Measurements from ENCODE around the gene MMP2. TPM values are rescaled to one million over a fixed set of nuclear protein-coding genes. Genes with fewer than 3 reads are reported as not detected.

MMP2 gene
- total and polyA plus RNA-seq, 4 experiments from 2014 or later = 0.55 to 0.84 TPM; not detected in 2

GRCh38 chr16:55462241-55462640 is 16.8 kb upstream of the MMP2 start:
- Mint-ChIP-seq H3K4me3 (no peak overlapping the region), H3K9me3 (no peaks in the 10 kb centered on the region), H3K36me3 (no peaks in the 10 kb centered on the region), H3K4me1 (peaks cover 0 to 5% (median 1%) of the 10 kb centered on the region in 4 donors), H3K27me3 (peaks cover 0 to 8% of the 10 kb centered on the region in 2 donors), H3K27ac (no peak overlapping the region)
- intact Hi-C loops (cut with micrococcal nuclease) = no loop called here
- DNase-seq = no peak
- Histone ChIP-seq H3K4me3 (ENCODE audit: low read length in 2 of 2) (no peak overlapping the region), H3K9me3 (ENCODE audit: control insufficient read depth in 1 of 2, low read length in 2 of 2) (no peaks in the 10 kb centered on the region), H3K27me3 (ENCODE audit: insufficient read depth, low read length) (no peaks in the 10 kb centered on the region), H3K36me3 (ENCODE audit: insufficient read depth, low read length) (no peaks in the 10 kb centered on the region), H3K4me1 (ENCODE audit: insufficient read depth, low read length) (no peaks in the 10 kb centered on the region), H3K27ac (ENCODE audit: low read depth, low read length) (no peak overlapping the region)
- ChIA-PET POLR2A (ENCODE audit: partially characterized antibody) (no interaction called here), CTCF (ENCODE audit: partially characterized antibody) (interaction anchor here (0.8 to 1.9 kb wide), 3 partner anchors 7 to 242 kb away, joined by 3 to 6 read pairs (median 3); no protein-coding TSS in a partner anchor)

- H3K27ac Mint-ChIP-seq = no peak overlapping the region
- Histone ChIP-seq H3K27me3 (ENCODE audit: insufficient read depth, low read length) (no peaks in the 10 kb centered on the region), H3K27ac (ENCODE audit: low read depth, low read length) (no peak overlapping the region), H3K9me3 (ENCODE audit: control insufficient read depth in 1 of 2, low read length in 2 of 2) (no peaks in the 10 kb centered on the region), H3K4me3 (ENCODE audit: low read length in 2 of 2) (no peak overlapping the region), H3K4me1 (ENCODE audit: insufficient read depth, low read length) (no peaks in the 10 kb centered on the region), H3K36me3 (ENCODE audit: insufficient read depth, low read length) (no peaks in the 10 kb centered on the region)
- peaks cover 0 to 3% of the 10 kb centered on the region in 2 donors for H3K27me3 Mint-ChIP-seq
- no peaks in the 10 kb centered on the region for H3K36me3 Mint-ChIP-seq
- H3K9me3 Mint-ChIP-seq = no peaks in the 10 kb centered on the region
- ChIA-PET CTCF (ENCODE audit: partially characterized antibody) (interaction anchor here (0.6 to 2.8 kb wide), 53 partner anchors 8 to 1915 kb away, joined by 3 to 43 read pairs (median 5); no protein-coding TSS in a partner anchor), POLR2A (ENCODE audit: partially characterized antibody) (no interaction called here)
- H3K4me1 Mint-ChIP-seq = peaks cover 0 to 5% (median 1%) of the 10 kb centered on the region in 4 donors
- no peak overlapping the region for H3K4me3 Mint-ChIP-seq
- intact Hi-C loops (cut with micrococcal nuclease) = no loop called here
- no peak for DNase-seq
Measured at GRCh38 chr16:55464375-55464774, 14.6 kb upstream of the MMP2 start.

GRCh38 chr16:55465077-55465896 is 13.7 kb upstream of the MMP2 start:
- Mint-ChIP-seq H3K27ac (no peak overlapping the region), H3K4me3 (peak overlapping the region in 1 of 8 donors; percentile 22), H3K36me3 (no peaks in the 10 kb centered on the region), H3K4me1 (peaks cover 0 to 5% (median 1%) of the 10 kb centered on the region in 4 donors), H3K9me3 (no peaks in the 10 kb centered on the region), H3K27me3 (peaks cover 0 to 3% of the 10 kb centered on the region in 2 donors)
- ChIA-PET POLR2A (ENCODE audit: partially characterized antibody) (interaction anchor here (1.0 kb wide), 1 partner anchor 9 kb away, joined by 3 read pairs; no protein-coding TSS in a partner anchor), CTCF (ENCODE audit: partially characterized antibody) (interaction anchor here (0.6 to 2.8 kb wide), 52 partner anchors 9 to 1916 kb away, joined by 3 to 43 read pairs (median 5); no protein-coding TSS in a partner anchor)
- intact Hi-C loops (cut with micrococcal nuclease) = loop anchor here (5.0 kb wide), 1 partner anchor 737 kb away; no protein-coding TSS in a partner anchor
- no peaks in the 10 kb centered on the region for H3K27me3 ChIP-seq (ENCODE audit: insufficient read depth, low read length)
- H3K4me1 ChIP-seq (ENCODE audit: insufficient read depth, low read length) = no peaks in the 10 kb centered on the region
- peak; percentile 70 to 79 (median 74) for DNase-seq
- H3K36me3 ChIP-seq (ENCODE audit: insufficient read depth, low read length) = no peaks in the 10 kb centered on the region
- no peak overlapping the region for H3K4me3 ChIP-seq (ENCODE audit: low read length in 2 of 2)
- H3K27ac ChIP-seq (ENCODE audit: low read depth, low read length) = no peak overlapping the region
- no peaks in the 10 kb centered on the region for H3K9me3 ChIP-seq (ENCODE audit: control insufficient read depth in 1 of 2, low read length in 2 of 2)

- ChIA-PET POLR2A (ENCODE audit: partially characterized antibody) (no interaction called here), CTCF (ENCODE audit: partially characterized antibody) (interaction anchor here (1.8 to 2.8 kb wide), 7 partner anchors 8 to 235 kb away, joined by 6 to 43 read pairs (median 9); no protein-coding TSS in a partner anchor)
- no peak for DNase-seq
- Mint-ChIP-seq H3K4me3 (no peak overlapping the region), H3K36me3 (no peaks in the 10 kb centered on the region), H3K27ac (peak overlapping the region in 1 of 7 donors; percentile 18), H3K27me3 (peaks cover 0 to 4% of the 10 kb centered on the region in 2 donors), H3K4me1 (peaks cover 0 to 5% (median 1%) of the 10 kb centered on the region in 4 donors), H3K9me3 (no peaks in the 10 kb centered on the region)
- Histone ChIP-seq H3K27me3 (ENCODE audit: insufficient read depth, low read length) (no peaks in the 10 kb centered on the region), H3K4me1 (ENCODE audit: insufficient read depth, low read length) (no peaks in the 10 kb centered on the region), H3K27ac (ENCODE audit: low read depth, low read length) (no peak overlapping the region), H3K4me3 (ENCODE audit: low read length in 2 of 2) (no peak overlapping the region), H3K9me3 (ENCODE audit: control insufficient read depth in 1 of 2, low read length in 2 of 2) (no peaks in the 10 kb centered on the region), H3K36me3 (ENCODE audit: insufficient read depth, low read length) (no peaks in the 10 kb centered on the region)
- intact Hi-C loops (cut with micrococcal nuclease) = loop anchor here (5.0 kb wide), 1 partner anchor 736 kb away; no protein-coding TSS in a partner anchor
Measured at GRCh38 chr16:55466209-55466608, 12.8 kb upstream of the MMP2 start.

- POLR2A ChIA-PET (ENCODE audit: partially characterized antibody) = no interaction called here
- Mint-ChIP-seq H3K27me3 (peaks cover 0 to 5% of the 10 kb centered on the region in 2 donors), H3K9me3 (no peaks in the 10 kb centered on the region), H3K27ac (no peak overlapping the region), H3K36me3 (no peaks in the 10 kb centered on the region), H3K4me1 (peaks cover 0 to 5% (median 1%) of the 10 kb centered on the region in 4 donors), H3K4me3 (no peak overlapping the region)
- H3K9me3 ChIP-seq (ENCODE audit: control insufficient read depth in 1 of 2, low read length in 2 of 2) = no peaks in the 10 kb centered on the region
- no peaks in the 10 kb centered on the region for H3K4me1 ChIP-seq (ENCODE audit: insufficient read depth, low read length)
- intact Hi-C loops (cut with micrococcal nuclease) = loop anchor here (5.0 kb wide), 1 partner anchor 734 kb away; no protein-coding TSS in a partner anchor
- CTCF ChIA-PET (ENCODE audit: partially characterized antibody) = interaction anchor here (1.5 kb wide), 1 partner anchor 9 kb away, joined by 6 read pairs; no protein-coding TSS in a partner anchor
- H3K27me3 ChIP-seq (ENCODE audit: insufficient read depth, low read length) = no peaks in the 10 kb centered on the region
- H3K36me3 ChIP-seq (ENCODE audit: insufficient read depth, low read length) = no peaks in the 10 kb centered on the region
- H3K4me3 ChIP-seq (ENCODE audit: low read length in 2 of 2) = no peak overlapping the region
- H3K27ac ChIP-seq (ENCODE audit: low read depth, low read length) = no peak overlapping the region
- no peak for DNase-seq
Measured at GRCh38 chr16:55467898-55468297, 11.1 kb upstream of the MMP2 start.

GRCh38 chr16:55468352-55468990 is 10.5 kb upstream of the MMP2 start:
- no peak for DNase-seq
- intact Hi-C loops (cut with micrococcal nuclease) = loop anchor here (5.0 kb wide), 1 partner anchor 734 kb away; no protein-coding TSS in a partner anchor
- ChIA-PET POLR2A (ENCODE audit: partially characterized antibody) (no interaction called here), CTCF (ENCODE audit: partially characterized antibody) (interaction anchor here (1.5 to 1.6 kb wide), 2 partner anchors 7 to 9 kb away, joined by 6 read pairs; no protein-coding TSS in a partner anchor)
- no peak overlapping the region for H3K27ac ChIP-seq (ENCODE audit: low read depth, low read length)
- no peaks in the 10 kb centered on the region for H3K9me3 ChIP-seq (ENCODE audit: control insufficient read depth in 1 of 2, low read length in 2 of 2)
- H3K4me3 Mint-ChIP-seq = no peak overlapping the region
- H3K4me3 ChIP-seq (ENCODE audit: low read length in 2 of 2) = no peak overlapping the region
- peaks cover 0 to 5% (median 1%) of the 10 kb centered on the region in 4 donors for H3K4me1 Mint-ChIP-seq
- peaks cover 0 to 5% of the 10 kb centered on the region in 2 donors for H3K27me3 Mint-ChIP-seq
- no peaks in the 10 kb centered on the region for H3K4me1 ChIP-seq (ENCODE audit: insufficient read depth, low read length)
- H3K9me3 Mint-ChIP-seq = no peaks in the 10 kb centered on the region
- no peaks in the 10 kb centered on the region for H3K36me3 Mint-ChIP-seq
- H3K36me3 ChIP-seq (ENCODE audit: insufficient read depth, low read length) = no peaks in the 10 kb centered on the region
- no peaks in the 10 kb centered on the region for H3K27me3 ChIP-seq (ENCODE audit: insufficient read depth, low read length)
- H3K27ac Mint-ChIP-seq = no peak overlapping the region

Measured in CD4-positive, alpha-beta memory T cell (primary cell).